ENCODE results near the gene SLC23A2. TPM values are rescaled to one million over a fixed set of nuclear protein-coding genes. Genes with fewer than 3 reads are reported as not detected.

SLC23A2 gene
- polyA plus RNA-seq, 1 donor from 2014 or later: 38.3 TPM

DNA sequence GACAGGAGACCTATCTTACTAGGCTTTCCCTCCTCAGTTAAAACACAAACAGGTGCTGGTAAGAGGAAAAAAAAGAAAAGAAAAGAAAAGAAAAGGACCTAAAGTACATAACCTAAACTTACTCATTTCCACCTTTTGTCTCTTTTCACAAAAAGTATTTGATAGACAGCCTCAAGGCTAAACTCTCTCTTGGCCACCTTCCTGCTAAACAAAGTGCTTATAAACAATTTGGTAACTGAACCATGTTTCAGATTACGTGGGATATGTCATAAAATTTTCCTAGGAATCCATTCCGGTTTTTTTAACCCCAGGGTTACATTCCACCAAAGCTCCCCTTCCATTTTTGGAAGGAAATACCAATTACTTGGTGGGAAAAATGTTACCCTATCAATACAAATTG, 170.6 kb downstream of the SLC23A2 start:
- Histone ChIP-seq H3K4me3 (ENCODE audit: low read length) (no peak overlapping the region), H3F3A (ENCODE audit: insufficient read depth, low read length, poor library complexity, severe bottlenecking) (no peaks in the 10 kb centered on the region), H3K27me3 (ENCODE audit: insufficient read depth, low read depth, low read length) (no peaks in the 10 kb centered on the region), H3K9ac (ENCODE audit: low read length) (no peak overlapping the region), H3K79me2 (replicated peaks; ENCODE audit: insufficient read depth, low read length) (no peaks in the 10 kb centered on the region), H2AFZ (ENCODE audit: low read depth, low read length) (no peak overlapping the region), H4K20me1 (ENCODE audit: insufficient read depth) (no peaks in the 10 kb centered on the region), H3K4me2 (ENCODE audit: low read length) (no peak overlapping the region), H3K27ac (ENCODE audit: low read length) (no peak overlapping the region), H3K9me3 (ENCODE audit: low read length) (no peaks in the 10 kb centered on the region), H3K36me3 (ENCODE audit: insufficient read depth, low read length) (no peaks in the 10 kb centered on the region), H3K9me2 (ENCODE audit: insufficient read depth, low read length) (no peaks in the 10 kb centered on the region)
- TF ChIP-seq EP300 (conservative IDR thresholded peaks at IDR 0.05; ENCODE audit: poor library complexity, severe bottlenecking) (no peak), SMC3 (conservative IDR thresholded peaks at IDR 0.05; ENCODE audit: poor library complexity) (no peak), POLR2AphosphoS5 (IDR thresholded peaks at IDR 0.05) (no peak), RAD21 (conservative IDR thresholded peaks at IDR 0.05) (no peak), MXI1 (conservative IDR thresholded peaks at IDR 0.05; ENCODE audit: poor library complexity, severe bottlenecking) (no peak), EZH2 (IDR thresholded peaks at IDR 0.05; ENCODE audit: borderline replicate concordance, insufficient read depth, low read length, poor library complexity, severe bottlenecking) (no peak), TAF1 (IDR thresholded peaks at IDR 0.05; ENCODE audit: low read depth) (no peak)
- TF ChIP-seq, protein P1, sequence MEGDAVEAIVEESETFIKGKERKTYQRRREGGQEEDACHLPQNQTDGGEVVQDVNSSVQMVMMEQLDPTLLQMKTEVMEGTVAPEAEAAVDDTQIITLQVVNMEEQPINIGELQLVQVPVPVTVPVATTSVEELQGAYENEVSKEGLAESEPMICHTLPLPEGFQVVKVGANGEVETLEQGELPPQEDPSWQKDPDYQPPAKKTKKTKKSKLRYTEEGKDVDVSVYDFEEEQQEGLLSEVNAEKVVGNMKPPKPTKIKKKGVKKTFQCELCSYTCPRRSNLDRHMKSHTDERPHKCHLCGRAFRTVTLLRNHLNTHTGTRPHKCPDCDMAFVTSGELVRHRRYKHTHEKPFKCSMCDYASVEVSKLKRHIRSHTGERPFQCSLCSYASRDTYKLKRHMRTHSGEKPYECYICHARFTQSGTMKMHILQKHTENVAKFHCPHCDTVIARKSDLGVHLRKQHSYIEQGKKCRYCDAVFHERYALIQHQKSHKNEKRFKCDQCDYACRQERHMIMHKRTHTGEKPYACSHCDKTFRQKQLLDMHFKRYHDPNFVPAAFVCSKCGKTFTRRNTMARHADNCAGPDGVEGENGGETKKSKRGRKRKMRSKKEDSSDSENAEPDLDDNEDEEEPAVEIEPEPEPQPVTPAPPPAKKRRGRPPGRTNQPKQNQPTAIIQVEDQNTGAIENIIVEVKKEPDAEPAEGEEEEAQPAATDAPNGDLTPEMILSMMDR (IDR thresholded peaks at IDR 0.05; ENCODE audit: poor library complexity, severe bottlenecking): no peak
- TF ChIP-seq, protein P2, sequence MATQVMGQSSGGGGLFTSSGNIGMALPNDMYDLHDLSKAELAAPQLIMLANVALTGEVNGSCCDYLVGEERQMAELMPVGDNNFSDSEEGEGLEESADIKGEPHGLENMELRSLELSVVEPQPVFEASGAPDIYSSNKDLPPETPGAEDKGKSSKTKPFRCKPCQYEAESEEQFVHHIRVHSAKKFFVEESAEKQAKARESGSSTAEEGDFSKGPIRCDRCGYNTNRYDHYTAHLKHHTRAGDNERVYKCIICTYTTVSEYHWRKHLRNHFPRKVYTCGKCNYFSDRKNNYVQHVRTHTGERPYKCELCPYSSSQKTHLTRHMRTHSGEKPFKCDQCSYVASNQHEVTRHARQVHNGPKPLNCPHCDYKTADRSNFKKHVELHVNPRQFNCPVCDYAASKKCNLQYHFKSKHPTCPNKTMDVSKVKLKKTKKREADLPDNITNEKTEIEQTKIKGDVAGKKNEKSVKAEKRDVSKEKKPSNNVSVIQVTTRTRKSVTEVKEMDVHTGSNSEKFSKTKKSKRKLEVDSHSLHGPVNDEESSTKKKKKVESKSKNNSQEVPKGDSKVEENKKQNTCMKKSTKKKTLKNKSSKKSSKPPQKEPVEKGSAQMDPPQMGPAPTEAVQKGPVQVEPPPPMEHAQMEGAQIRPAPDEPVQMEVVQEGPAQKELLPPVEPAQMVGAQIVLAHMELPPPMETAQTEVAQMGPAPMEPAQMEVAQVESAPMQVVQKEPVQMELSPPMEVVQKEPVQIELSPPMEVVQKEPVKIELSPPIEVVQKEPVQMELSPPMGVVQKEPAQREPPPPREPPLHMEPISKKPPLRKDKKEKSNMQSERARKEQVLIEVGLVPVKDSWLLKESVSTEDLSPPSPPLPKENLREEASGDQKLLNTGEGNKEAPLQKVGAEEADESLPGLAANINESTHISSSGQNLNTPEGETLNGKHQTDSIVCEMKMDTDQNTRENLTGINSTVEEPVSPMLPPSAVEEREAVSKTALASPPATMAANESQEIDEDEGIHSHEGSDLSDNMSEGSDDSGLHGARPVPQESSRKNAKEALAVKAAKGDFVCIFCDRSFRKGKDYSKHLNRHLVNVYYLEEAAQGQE (IDR thresholded peaks at IDR 0.05; ENCODE audit: borderline replicate concordance): no peak

DNA sequence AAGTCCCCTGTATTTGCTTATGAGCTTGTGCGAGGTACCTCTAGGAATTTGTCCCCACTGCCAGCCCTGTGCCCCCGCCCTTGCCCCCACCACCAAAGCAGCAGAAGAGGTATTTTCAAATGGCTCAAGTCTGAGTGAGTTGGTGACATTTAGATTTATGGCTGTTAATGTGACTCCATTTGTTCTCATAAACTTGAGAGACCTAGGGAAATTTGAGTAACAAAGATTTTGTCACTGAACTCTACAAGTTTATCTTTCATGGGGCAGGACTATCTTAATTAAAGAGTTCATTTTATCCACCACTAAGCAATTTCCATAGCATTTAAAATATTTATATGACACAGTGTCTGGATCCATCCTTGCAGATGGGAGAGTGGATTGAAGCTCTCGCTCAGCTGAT, 171.1 kb downstream of the SLC23A2 start:
- no peaks in the 10 kb centered on the region for H3K27me3 ChIP-seq (ENCODE audit: insufficient read depth, low read depth, low read length)
- no peaks in the 10 kb centered on the region for H3K9me3 ChIP-seq (ENCODE audit: low read length)
- no peaks in the 10 kb centered on the region for H3F3A ChIP-seq (ENCODE audit: insufficient read depth, low read length, poor library complexity, severe bottlenecking)
- TF ChIP-seq, protein P2 (IDR thresholded peaks at IDR 0.05; ENCODE audit: borderline replicate concordance): no peak
- TF ChIP-seq RAD21 (conservative IDR thresholded peaks at IDR 0.05): no peak
- TF ChIP-seq, protein P1 (IDR thresholded peaks at IDR 0.05; ENCODE audit: poor library complexity, severe bottlenecking): no peak
- no peak for TF ChIP-seq EZH2 (IDR thresholded peaks at IDR 0.05; ENCODE audit: borderline replicate concordance, insufficient read depth, low read length, poor library complexity, severe bottlenecking)
- TF ChIP-seq MXI1 (conservative IDR thresholded peaks at IDR 0.05; ENCODE audit: poor library complexity, severe bottlenecking): no peak
- no peak for TF ChIP-seq POLR2AphosphoS5 (IDR thresholded peaks at IDR 0.05)
- no peak for TF ChIP-seq EP300 (conservative IDR thresholded peaks at IDR 0.05; ENCODE audit: poor library complexity, severe bottlenecking)
- TF ChIP-seq SMC3 (conservative IDR thresholded peaks at IDR 0.05; ENCODE audit: poor library complexity): no peak
- no peak for TF ChIP-seq TAF1 (IDR thresholded peaks at IDR 0.05; ENCODE audit: low read depth)
- H3K4me2 ChIP-seq (ENCODE audit: low read length): no peak overlapping the region
- no peaks in the 10 kb centered on the region for H3K9me2 ChIP-seq (ENCODE audit: insufficient read depth, low read length)
- H4K20me1 ChIP-seq (ENCODE audit: insufficient read depth): no peaks in the 10 kb centered on the region
- no peak overlapping the region for H2AFZ ChIP-seq (ENCODE audit: low read depth, low read length)
- H3K27ac ChIP-seq (ENCODE audit: low read length): no peak overlapping the region
- no peak overlapping the region for H3K9ac ChIP-seq (ENCODE audit: low read length)
- H3K4me3 ChIP-seq (ENCODE audit: low read length): no peak overlapping the region
- H3K79me2 ChIP-seq (replicated peaks; ENCODE audit: insufficient read depth, low read length): no peaks in the 10 kb centered on the region
- no peaks in the 10 kb centered on the region for H3K36me3 ChIP-seq (ENCODE audit: insufficient read depth, low read length)

Data from neural cell (in vitro differentiated cells).